ENCODE data around the gene NUP205. TPM values are rescaled to one million over a fixed set of nuclear protein-coding genes. Genes with fewer than 3 reads are reported as not detected.

NUP205 gene
- total RNA-seq, 1 donor from 2014 or later = 148 TPM

- Mint-ChIP-seq H3K27me3 (ENCODE audit: low read depth) (no peaks in the 10 kb centered on the region), H3K4me1 (peaks cover 10% of the 10 kb centered on the region), H3K9me3 (no peaks in the 10 kb centered on the region), H3K27ac (ENCODE audit: unreplicated experiment) (no peak overlapping the region), H3K36me3 (ENCODE audit: low read depth) (peaks cover 4% of the 10 kb centered on the region), H3K4me3 (no peak overlapping the region)
- TF ChIP-seq CTCF (conservative IDR thresholded peaks at IDR 0.05) = no peak
- DNase-seq (ENCODE audit: low read depth, low spot score) = no peak
Observed at GRCh38 chr7:135697276-135698049, 139.7 kb downstream of the NUP205 start.

Other genes starting within 250 kb of the NUP205 start
- gene CNOT4, start 47.8 kb upstream of the NUP205 start, total RNA-seq = 27.6 and 31.1 TPM in 2 replicates
- gene STMP1, start 104.6 kb downstream of the NUP205 start, total RNA-seq = 58.9 and 62.2 TPM in 2 replicates
- gene SLC13A4, start 170.3 kb downstream of the NUP205 start, total RNA-seq = 0.27 and 0.68 TPM in 2 replicates
- gene FAM180A, start 190.9 kb downstream of the NUP205 start, total RNA-seq = not detected in 2 replicates